OCI-LY1 (cell line): ENCODE results near the gene PRF1.

Experiments used
- H2AFZ ChIP-seq: fragments of 200-600 bp; sonication (generic), shearing (Covaris generic); 2 replicates; pipeline ENCODE4 v1.6.0; 2014; ENCODE audit warnings: antibody characterized with exemption, mild to moderate bottlenecking, low read length
- H3F3A ChIP-seq: fragments of 200-600 bp; sonication (generic), shearing (Covaris generic); 2 replicates; pipeline ENCODE4 v1.6.0; 2014; ENCODE audit warnings: mild to moderate bottlenecking, antibody characterized with exemption, low read length, moderate library complexity; ENCODE audit not compliant: insufficient read depth
- H3K27ac ChIP-seq: fragments of 200-600 bp; sonication (generic); 2 replicates; pipeline ENCODE4 v1.5.1; 2014; ENCODE audit warnings: low read length, mixed run types, mild to moderate bottlenecking, low read depth; ENCODE audit not compliant: poor library complexity, severe bottlenecking
- H3K27me3 ChIP-seq: fragments of 200-600 bp; sonication (generic); 2 replicates; pipeline ENCODE4 v1.6.0; 2014; ENCODE audit warnings: antibody characterized with exemption, mild to moderate bottlenecking, low read length, moderate library complexity; ENCODE audit not compliant: insufficient read depth
- H3K36me3 ChIP-seq: fragments of 200-600 bp; sonication (generic); 2 replicates; pipeline ENCODE4 v1.6.1; 2014; ENCODE audit warnings: mild to moderate bottlenecking, antibody characterized with exemption, low read length, moderate library complexity, mixed read lengths; ENCODE audit not compliant: insufficient read depth
- H3K4me1 ChIP-seq: fragments of 200-600 bp; sonication (generic); 2 replicates; pipeline ENCODE4 v1.5.1; 2014; ENCODE audit warnings: mild to moderate bottlenecking, low read length, moderate library complexity; ENCODE audit not compliant: insufficient read depth, severe bottlenecking
- H3K4me2 ChIP-seq: fragments of 200-600 bp; sonication (generic), shearing (Covaris generic); 2 replicates; pipeline ENCODE4 v1.6.1; 2014; ENCODE audit warnings: low read length
- H3K4me3 ChIP-seq: fragments of 200-600 bp; sonication (generic); 2 replicates; pipeline ENCODE4 v1.5.1; 2014; ENCODE audit warnings: low read length, low read depth, mild to moderate bottlenecking, mixed read lengths; ENCODE audit not compliant: poor library complexity, severe bottlenecking
- H3K79me2 ChIP-seq: fragments of 200-600 bp; shearing (Covaris generic); 2 replicates; pipeline ENCODE4 v1.6.1; 2016; ENCODE audit warnings: mixed run types, low read length, mixed read lengths; ENCODE audit not compliant: insufficient read depth
- H3K9ac ChIP-seq: fragments of 200-600 bp; sonication (generic), shearing (Covaris generic); 2 replicates; pipeline ENCODE4 v1.6.1; 2014; ENCODE audit warnings: mild to moderate bottlenecking, low read length, mixed read lengths
- H3K9me2 ChIP-seq: fragments of 200-600 bp; sonication (generic), shearing (Covaris generic); 2 replicates; pipeline ENCODE4 v1.6.1; 2014; ENCODE audit warnings: low read depth, mild to moderate bottlenecking, low read length, mixed read lengths
- H3K9me3 ChIP-seq: fragments of 200-600 bp; shearing (Covaris generic); 2 replicates; pipeline ENCODE4 v1.6.1; 2014; ENCODE audit warnings: low read length, mixed read lengths
- H4K20me1 ChIP-seq: fragments of 200-600 bp; sonication (generic), shearing (Covaris generic); 2 replicates; pipeline ENCODE4 v1.6.0; 2016; ENCODE audit warnings: mild to moderate bottlenecking, low read length; ENCODE audit not compliant: insufficient read depth
- EZH2 ChIP-seq: fragments of 200-600 bp; sonication (generic), shearing (Covaris generic); IDR thresholded peaks from 2 replicates; pipeline ENCODE4 v1.8.0; 2017; ENCODE audit warnings: borderline replicate concordance, mixed run types, mild to moderate bottlenecking, antibody characterized with exemption, low read length, moderate library complexity, mixed read lengths
- TF ChIP-seq, protein P1 (sequence below): fragments of 200-600 bp; sonication (generic), shearing (Covaris generic); IDR thresholded peaks from 2 replicates; pipeline ENCODE4 v1.5.1; 2017; ENCODE audit warnings: mild to moderate bottlenecking, antibody characterized with exemption, low read length, moderate library complexity, mixed read lengths

The PRF1 gene

DNA sequence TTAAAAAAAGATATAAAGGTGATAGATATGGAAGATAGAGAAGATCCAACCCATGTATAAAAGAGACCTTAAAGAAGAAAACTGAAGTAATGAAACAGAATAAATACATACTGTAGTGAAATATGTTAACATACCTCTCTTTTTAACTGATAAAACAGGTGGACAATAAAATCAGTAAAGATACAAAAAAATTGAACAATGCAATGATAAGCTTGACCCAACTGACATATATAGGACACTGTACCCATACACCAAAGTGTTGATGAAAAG, 17.4 kb upstream of the PRF1 start:
- H3K27ac ChIP-seq, result no peak overlapping the region
- H3K9me2 ChIP-seq, result no peaks in the 10 kb centered on the region
- H3K4me1 ChIP-seq, result peaks cover 23% of the 10 kb centered on the region
- H3K27me3 ChIP-seq, result no peaks in the 10 kb centered on the region
- no peak overlapping the region for H3K9ac ChIP-seq
- no peak overlapping the region for H2AFZ ChIP-seq
- no peak overlapping the region for H3K4me2 ChIP-seq
- no peaks in the 10 kb centered on the region; the same call in 1 of the 2 replicates for H3K36me3 ChIP-seq
- H3F3A ChIP-seq, result no peaks in the 10 kb centered on the region
- H3K9me3 ChIP-seq, result 0 out of 2 replicates have a peak, but pooled peaks cover 11% of the 10 kb centered on the region
- H3K4me3 ChIP-seq, result no peak overlapping the region
- TF ChIP-seq, protein P1, sequence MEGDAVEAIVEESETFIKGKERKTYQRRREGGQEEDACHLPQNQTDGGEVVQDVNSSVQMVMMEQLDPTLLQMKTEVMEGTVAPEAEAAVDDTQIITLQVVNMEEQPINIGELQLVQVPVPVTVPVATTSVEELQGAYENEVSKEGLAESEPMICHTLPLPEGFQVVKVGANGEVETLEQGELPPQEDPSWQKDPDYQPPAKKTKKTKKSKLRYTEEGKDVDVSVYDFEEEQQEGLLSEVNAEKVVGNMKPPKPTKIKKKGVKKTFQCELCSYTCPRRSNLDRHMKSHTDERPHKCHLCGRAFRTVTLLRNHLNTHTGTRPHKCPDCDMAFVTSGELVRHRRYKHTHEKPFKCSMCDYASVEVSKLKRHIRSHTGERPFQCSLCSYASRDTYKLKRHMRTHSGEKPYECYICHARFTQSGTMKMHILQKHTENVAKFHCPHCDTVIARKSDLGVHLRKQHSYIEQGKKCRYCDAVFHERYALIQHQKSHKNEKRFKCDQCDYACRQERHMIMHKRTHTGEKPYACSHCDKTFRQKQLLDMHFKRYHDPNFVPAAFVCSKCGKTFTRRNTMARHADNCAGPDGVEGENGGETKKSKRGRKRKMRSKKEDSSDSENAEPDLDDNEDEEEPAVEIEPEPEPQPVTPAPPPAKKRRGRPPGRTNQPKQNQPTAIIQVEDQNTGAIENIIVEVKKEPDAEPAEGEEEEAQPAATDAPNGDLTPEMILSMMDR, result no peak
- TF ChIP-seq EZH2, result no peak
- H4K20me1 ChIP-seq, result no peaks in the 10 kb centered on the region
- no peaks in the 10 kb centered on the region for H3K79me2 ChIP-seq

DNA sequence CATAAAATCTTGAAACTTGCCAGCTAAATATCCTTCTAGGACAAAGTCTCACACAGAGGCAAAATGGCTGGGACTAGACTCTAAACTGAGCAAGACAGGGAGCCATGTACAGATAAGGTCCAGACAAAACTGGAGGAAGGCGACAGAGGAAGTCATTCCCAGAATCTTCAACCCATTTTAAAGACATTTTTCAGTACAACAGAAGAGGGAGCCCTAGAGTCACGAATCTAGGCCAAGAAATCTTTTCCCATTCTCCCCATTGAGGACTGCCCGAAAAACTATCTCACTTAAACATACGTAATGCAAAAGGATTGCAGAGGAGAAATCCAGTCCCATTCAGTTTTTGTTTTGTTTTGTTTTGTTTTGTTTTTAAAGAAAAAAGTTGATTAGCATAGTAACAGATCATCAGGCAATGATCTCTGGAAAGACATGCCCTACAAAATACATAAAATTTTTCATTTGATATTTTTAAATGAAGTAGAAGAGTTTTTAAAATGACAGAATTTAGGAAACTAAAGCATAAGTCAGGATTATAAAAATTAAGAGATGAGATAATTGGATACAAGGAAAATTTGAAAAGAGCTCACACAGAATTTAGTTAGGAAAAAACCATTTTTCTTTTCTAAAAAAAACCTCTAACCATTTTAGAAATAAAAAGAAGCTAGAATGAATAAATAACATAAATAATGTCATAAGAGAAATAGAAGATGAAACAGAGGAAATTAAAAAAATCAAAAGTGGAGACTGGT, 16.9 kb upstream of the PRF1 start:
- no peak overlapping the region for H2AFZ ChIP-seq

DNA sequence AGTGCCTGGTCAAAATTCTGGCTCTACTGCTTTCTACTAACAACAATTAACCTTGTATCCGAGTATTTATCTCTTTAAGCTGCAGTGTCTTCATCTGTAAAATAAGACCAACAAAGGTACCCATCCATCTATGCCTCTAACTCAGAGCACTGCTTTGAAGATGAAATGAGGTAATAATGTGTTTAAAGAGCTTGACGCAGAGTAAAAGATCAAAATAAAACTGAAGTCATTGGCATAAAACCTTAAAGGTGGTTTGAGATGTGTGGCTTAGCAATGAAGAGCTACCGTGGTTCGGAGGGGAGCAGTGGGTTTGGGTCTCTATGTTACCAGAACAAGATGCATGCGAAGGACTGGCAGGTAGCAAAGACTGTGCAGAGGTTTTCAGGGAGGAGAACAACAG, 16.1 kb upstream of the PRF1 start:
- H3K27ac ChIP-seq, result no peak overlapping the region
- no peak overlapping the region for H3K4me3 ChIP-seq

More for the DNA sequence above, 16.9 kb upstream of the PRF1 start:
- H4K20me1 ChIP-seq, result no peaks in the 10 kb centered on the region
- H3K9me2 ChIP-seq, result no peaks in the 10 kb centered on the region
- H3F3A ChIP-seq, result no peaks in the 10 kb centered on the region
- H3K4me2 ChIP-seq, result no peak overlapping the region
- no peak overlapping the region for H3K4me3 ChIP-seq
- 0 out of 2 replicates have a peak, but pooled peaks cover 11% of the 10 kb centered on the region for H3K9me3 ChIP-seq
- H3K9ac ChIP-seq, result no peak overlapping the region
- no peak overlapping the region for H3K27ac ChIP-seq
- H3K36me3 ChIP-seq, result no peaks in the 10 kb centered on the region; the same call in 1 of the 2 replicates
- no peak for TF ChIP-seq EZH2
- TF ChIP-seq, protein P1, result peak; percentile 51; the same call in 1 of the 2 replicates
- no peaks in the 10 kb centered on the region for H3K27me3 ChIP-seq
- H3K79me2 ChIP-seq, result no peaks in the 10 kb centered on the region
- H3K4me1 ChIP-seq, result peaks cover 25% of the 10 kb centered on the region

More for the DNA sequence above, 16.1 kb upstream of the PRF1 start:
- no peaks in the 10 kb centered on the region for H3F3A ChIP-seq
- TF ChIP-seq, protein P1, result no peak
- no peak for TF ChIP-seq EZH2
- H3K79me2 ChIP-seq, result no peaks in the 10 kb centered on the region
- no peaks in the 10 kb centered on the region for H3K9me2 ChIP-seq
- no peak overlapping the region for H2AFZ ChIP-seq
- no peaks in the 10 kb centered on the region for H4K20me1 ChIP-seq
- H3K4me2 ChIP-seq, result no peak overlapping the region
- H3K4me1 ChIP-seq, result peaks cover 32% of the 10 kb centered on the region
- H3K27me3 ChIP-seq, result no peaks in the 10 kb centered on the region
- no peak overlapping the region for H3K9ac ChIP-seq
- H3K9me3 ChIP-seq, result 0 out of 2 replicates have a peak, but pooled peaks cover 11% of the 10 kb centered on the region
- no peaks in the 10 kb centered on the region; the same call in 1 of the 2 replicates for H3K36me3 ChIP-seq
